Colon (tissue), 2 donors: ENCODE results near the gene DHRS1.

Experiments
- FAIRE-seq: peaks from 2 replicates; lab custom pipeline; 2012; peaks lifted over from hg19 to GRCh38; lab: Jason Lieb, UNC
- donor health status: control.
- donor health status: control.

DHRS1 gene

GRCh38 chr14:24299255-24300191 is at the start of gene DHRS1, which contains the start of gene NOP9:
Gene DHRS1 (minus strand): TSS chr14:24299780. CDS start chr14:24299106, 674 bp downstream.
Gene NOP9 (plus strand): TSS chr14:24299850. CDS start chr14:24299955, 105 bp downstream.
- FAIRE-seq, result no peak

DNA sequence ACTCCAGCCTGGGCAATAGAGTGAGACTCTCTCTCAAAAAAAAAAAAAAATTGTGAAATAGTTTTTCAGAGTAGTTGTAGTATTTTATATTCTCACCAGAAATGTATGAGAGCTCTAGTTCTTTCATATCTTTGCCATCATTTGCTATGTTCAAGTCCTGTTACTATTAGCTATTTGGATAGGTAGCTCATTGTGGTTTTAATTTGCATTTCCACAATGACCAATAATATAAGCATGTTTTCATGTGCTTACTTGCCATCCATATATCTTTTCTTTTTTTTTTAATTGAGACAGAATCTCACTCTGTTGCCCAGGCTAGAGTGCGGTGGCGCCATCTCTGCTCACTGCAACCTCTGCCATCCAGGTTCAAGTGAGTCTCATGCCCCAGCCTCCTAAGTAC is 48.6 kb upstream of the DHRS1 start:
- FAIRE-seq, result no peak

DNA sequence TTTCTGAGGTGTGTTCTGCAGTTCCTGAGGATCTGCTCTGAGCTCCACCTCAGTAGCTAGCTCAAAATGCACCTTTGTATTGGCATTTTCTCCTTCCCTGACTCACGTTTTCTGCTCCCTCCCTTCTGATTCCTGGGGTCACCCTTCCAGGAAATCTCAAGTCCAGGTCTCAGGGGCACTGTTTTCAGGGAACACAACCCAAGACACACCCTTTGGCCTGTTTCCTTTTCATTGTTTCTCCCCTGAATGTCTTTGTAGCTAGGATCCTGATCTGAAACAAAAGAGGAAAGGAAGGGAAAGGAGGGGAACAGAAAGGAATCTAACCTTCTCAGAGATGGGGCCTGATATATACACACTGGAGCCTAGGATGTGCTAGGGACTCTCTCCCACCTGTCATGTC is 47.6 kb upstream of the DHRS1 start:
- FAIRE-seq, result no peak

DNA sequence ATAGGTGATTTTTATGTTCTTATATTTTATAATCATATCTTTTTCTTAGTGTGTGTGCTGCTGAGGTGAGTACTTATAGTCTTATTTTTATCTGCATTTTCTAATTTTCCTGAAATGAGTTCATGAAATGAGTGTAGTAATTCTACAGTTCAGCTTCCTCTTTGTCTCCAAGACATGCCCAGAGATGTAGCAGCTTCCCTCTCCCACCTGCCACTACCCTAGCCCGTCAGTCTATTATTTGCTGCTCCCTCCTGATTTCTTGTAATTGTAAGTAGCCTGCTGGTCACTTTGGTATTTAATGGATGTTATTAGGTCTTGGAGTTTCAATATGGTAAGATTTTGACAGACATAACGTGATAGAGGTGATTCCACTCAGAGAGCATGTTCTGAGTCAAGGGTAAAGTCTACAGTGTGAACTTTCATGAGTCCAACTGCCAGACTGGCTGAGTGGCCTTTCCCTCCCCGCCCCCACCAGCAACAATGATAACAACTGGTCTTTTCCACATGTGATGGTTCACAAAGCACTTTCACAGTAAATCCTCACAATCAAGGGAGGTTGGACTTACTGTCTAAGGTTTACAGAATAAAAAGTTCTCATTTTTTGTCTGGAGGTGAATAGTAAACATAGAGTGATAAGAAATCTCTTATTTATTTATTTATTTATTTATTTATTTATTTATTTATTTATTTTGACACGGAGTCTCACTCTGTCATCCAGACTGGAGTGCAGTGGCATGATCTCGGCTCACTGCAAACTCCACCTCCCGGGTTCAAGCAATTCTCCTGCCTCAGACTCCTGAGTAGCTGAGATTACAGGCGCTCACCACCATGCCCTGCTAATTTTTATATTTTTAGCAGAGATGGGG is 44.4 kb upstream of the DHRS1 start:
- no peak for FAIRE-seq

DNA sequence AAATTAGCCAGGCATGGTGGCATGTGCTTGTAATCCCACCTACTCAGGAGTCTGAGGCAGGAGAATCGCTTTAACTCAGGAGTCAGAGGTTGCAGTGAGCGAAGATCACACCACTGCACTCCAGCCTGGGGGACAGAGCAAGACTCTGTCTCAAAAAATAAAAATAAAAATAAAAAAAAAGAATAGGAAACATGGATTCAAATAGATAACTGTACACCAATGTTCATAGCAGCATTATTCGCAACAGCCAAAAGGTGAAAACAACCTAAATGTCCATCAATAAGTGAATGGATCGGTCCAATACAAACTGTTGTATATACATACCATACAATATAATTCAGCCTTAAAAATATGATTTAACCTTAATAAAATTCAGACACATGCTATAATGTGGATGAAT is 43.3 kb upstream of the DHRS1 start:
- FAIRE-seq, result no peak

- no peak for FAIRE-seq
These were observed 41.0 kb upstream of the DHRS1 start for GRCh38 chr14:24340606-24341005.

GRCh38 chr14:24339284-24340151 is 39.9 kb upstream of the DHRS1 start, which contains the start of gene RIPK3:
Gene RIPK3 (minus strand): TSS chr14:24339991. CDS start chr14:24339826, 165 bp downstream.
- no peak for FAIRE-seq

DNA sequence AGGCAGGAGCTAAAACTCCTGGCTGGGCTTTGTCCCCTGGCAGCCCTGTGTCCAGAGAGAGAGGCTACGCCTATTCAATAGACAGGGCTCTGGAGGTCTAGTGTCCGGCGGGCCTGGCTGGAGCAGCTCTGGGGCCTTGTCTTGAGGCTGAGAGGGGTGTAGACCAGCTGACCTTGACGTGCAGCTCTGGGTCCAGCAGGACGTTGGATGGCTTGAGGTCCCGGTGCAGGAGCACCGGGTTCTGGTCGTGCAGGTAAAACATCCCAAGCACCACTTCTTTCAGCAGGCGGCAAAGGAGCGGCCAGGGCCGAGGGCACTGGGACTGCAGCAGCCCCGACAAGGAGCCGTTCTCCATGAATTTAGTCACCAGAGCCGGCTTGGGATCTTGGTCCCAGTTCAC is 39.3 kb upstream of the DHRS1 start:
- no peak for FAIRE-seq

- FAIRE-seq, result no peak
These were observed 38.2 kb upstream of the DHRS1 start for GRCh38 chr14:24337824-24338175.

GRCh38 chr14:24337144-24337823 is 37.7 kb upstream of the DHRS1 start:
- no peak for FAIRE-seq

DNA sequence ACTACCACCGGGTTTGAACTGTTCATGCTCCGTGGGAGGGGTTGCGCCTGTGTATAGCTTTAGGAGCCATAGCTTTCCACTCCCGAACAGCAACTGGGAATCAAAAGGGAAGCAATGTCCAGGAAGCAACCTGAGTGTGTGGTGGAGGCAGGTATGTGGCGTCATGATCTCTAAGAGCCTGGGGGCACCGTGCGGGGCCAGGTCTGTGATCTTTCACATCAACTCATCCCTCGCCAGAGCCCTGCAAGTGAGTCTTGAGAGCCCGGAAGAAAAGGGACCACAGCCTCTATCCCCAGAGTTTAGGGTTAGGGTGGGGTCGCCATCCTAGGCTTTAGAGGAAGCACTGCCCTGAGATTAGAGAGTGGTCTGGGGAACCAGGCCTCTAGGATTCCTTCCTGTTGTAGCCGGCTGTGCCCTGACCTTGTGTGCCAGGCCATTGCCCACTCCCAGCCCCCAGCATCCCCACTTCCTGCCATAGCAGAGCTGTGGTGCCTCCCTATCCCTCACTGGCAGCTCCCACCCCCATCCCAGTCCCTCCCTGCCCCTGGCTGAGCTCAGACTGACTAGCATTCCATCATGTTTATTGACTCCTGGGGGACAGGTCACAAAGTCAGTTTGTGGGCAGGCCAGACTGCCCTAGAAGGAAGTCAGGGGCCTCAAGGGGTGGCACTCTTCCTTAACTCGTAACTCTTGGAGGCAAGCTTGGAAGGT is 36.0 kb upstream of the DHRS1 start:
- no peak for FAIRE-seq

DNA sequence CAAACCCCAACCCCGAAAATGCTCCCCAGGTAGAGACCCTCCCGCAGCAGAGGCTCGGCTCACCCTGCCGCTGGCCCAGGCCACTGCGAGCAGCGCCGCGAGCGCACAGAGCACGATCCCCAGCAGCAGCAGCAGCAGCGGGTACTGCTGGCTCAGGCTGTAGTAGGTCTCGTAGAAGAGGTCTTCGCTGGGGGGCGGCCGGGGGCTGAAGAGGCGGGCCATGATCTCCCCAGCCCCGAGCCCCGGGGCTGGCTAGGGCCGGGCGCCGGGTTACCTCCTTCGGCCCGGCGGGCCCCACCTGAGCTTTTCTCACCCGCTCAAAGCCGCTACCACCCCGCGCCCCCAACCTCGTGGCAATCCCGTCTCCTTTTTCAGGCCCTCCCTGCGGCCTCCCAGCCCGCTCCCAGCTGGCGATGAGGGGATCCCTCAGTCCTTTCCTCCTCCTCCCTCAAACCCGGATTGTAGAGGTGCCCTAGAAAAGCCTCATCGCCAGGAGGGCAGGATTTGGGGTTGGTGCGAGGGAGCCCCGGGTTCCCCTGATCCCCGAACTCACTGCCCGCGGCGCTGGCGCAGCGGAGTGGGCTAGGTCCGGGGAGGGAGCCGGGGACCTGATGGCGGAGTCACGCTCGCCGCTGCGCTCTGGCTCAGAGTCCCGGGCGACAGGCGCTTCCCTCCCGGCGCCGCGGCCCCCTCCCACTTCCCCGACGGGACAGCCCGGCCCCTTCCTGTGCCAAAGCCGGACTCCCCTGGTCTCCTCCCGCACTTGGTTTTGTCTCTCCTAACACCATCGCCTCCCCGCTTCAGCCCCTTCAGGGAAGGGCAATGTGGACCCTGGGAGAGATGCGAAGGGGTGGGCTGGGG is 35.1 kb upstream of the DHRS1 start, which contains the start of gene ADCY4:
ADCY4 (minus strand) TSS at position 641 of the 861 bp plus-strand sequence; CDS start at position 222, 419 bp downstream.
- FAIRE-seq, result no peak

GRCh38 chr14:24332268-24332993 is 32.9 kb upstream of the DHRS1 start:
- no peak for FAIRE-seq

GRCh38 chr14:24331731-24332267 is 32.2 kb upstream of the DHRS1 start:
- no peak for FAIRE-seq

DNA sequence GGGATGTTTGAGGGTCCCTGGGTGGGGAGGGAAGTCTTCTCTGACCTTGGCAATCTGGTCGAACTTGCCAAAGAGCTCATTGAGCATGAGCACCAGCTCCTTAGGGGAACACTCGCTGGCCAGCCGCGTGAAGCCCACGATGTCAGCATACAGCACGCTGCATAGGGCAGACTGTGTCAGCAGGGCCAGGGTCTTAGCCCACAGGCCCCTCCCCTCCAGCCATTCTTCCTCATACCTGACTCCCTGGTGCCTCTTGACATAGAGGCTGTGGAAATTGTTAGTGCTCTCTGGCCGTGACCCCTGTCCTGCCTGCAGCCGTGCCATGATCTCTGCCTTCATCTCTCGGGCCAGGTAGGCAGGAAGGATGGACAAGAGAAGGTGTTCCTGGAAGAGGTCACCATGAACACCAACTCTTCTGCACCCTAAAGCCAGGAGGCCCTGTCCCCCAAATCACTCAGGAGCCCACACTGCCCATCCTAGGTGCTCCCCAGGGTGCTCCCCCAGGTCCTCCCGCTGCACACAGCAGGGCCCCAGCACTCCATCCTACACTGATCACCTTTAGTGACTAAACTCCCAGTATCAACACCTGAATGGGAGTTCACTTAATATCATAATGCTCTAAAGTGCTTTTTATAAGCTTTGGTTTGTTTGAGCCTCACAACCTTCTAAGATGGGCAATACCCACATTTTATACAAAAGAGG is 31.5 kb upstream of the DHRS1 start:
- no peak for FAIRE-seq

DNA sequence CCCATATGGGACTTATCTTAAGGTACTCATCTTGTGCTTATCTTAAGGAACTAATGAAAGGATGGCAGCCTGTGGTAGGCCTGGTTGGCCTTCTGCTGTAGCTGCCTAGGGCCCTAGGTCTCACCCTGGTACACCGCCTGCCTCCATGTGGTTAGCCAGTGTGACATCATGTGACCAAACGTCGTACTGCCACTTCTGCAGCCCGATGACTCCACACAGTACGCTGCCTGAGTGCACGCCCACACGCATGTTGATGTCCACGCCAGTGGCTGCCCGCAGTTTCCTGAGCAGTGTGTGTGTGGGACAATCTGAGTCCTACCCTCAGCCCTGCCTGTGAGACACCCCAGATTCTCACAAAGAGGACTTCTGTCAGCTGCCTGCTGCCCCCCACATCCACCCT is 30.2 kb upstream of the DHRS1 start:
- FAIRE-seq, result no peak

DNA sequence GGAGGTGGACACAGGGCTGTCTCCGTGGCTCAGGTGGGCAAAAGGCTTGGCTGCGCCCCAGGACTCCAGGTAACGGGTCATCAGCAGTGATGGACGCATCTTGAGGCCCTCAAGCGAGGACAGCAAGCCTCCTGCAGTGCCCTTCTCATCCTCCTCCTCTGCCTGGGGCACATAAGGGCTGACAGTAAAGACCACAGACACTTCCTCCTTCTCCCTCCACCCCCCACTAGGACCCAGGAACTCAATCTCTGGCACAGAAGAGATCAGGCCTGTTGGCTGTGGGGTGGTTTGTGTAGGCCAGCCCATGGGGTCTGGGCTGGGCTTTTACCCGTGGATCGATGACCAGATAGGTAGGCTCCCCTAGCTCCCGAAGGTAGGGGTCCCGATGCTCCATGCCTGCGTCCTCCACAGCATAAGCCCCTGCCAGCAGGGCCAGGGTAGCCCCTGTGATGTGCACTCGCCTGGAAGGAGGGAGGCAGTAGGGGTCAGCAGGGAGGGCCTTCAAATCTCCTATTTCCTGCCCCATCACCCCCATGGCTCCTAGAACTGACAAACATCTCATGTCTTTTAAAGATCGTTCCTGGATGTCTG is 29.6 kb upstream of the DHRS1 start:
- no peak for FAIRE-seq
